Peyer's patch (tissue), 4 donors: ENCODE data around the gene CHST9. TPM values are rescaled to one million over a fixed set of nuclear protein-coding genes. Genes with fewer than 3 reads are reported as not detected.

Source experiments
- DNase-seq, 3 donors: peaks; one replicate each; pipeline ENCODE4 v3.0.0-alpha.2; 2017 to 2019
- H3K27ac ChIP-seq, 4 donors: fragments of 200-600 bp; sonication (generic); one replicate each; pipeline ENCODE4 v1.5.1; 2016 to 2019
- H3K27me3 ChIP-seq, 2 donors: fragments of 200-600 bp; sonication (generic); one replicate each; pipeline ENCODE4 v1.5.1; 2019
- H3K36me3 ChIP-seq, 3 donors: fragments of 200-600 bp; sonication (generic); one replicate each; pipeline ENCODE4 v1.5.1; 2016 to 2019
- H3K4me1 ChIP-seq, 4 donors: fragments of 200-600 bp; sonication (generic); one replicate each; pipeline ENCODE4 v1.5.1; 2016 to 2019
- H3K4me3 ChIP-seq, 4 donors: fragments of 200-600 bp; sonication (generic); 1 replicate in 3 of 4; 2 replicates in 1 of 4; pipeline ENCODE4 v1.5.1; 2016 to 2019; ENCODE audit warnings: mild to moderate bottlenecking in 1 of 4
- H3K9me3 ChIP-seq, 4 donors: fragments of 200-600 bp; sonication (generic); one replicate each; pipeline ENCODE4 v1.5.1; 2016 to 2019; ENCODE audit warnings: mild to moderate bottlenecking in 1 of 4
- POLR2A ChIP-seq, 2 donors: fragments of 450-650 bp; IDR thresholded peaks; one replicate each; pipeline ENCODE4 v1.5.1; 2017; ENCODE audit warnings: antibody characterized with exemption in 2 of 2, mild to moderate bottlenecking in 2 of 2, moderate library complexity in 2 of 2
- total RNA-seq, 4 donors: library from RNA; depleted of rRNA; stranded (reverse); fragments of >200 nt; gene quantifications; one replicate each; pipeline ENCODE4 v1.1.0, GENCODE V29; 2016
- TF ChIP-seq, protein P1 (sequence below), 6 experiments: fragments of 450-650 bp in 4 of 6; fragments of 200-600 bp in 2 of 6; sonication (generic) in 1 of 6; IDR thresholded peaks; one replicate each; pipeline ENCODE4 v1.5.1; 2017 to 2019; ENCODE audit warnings: antibody characterized with exemption in 6 of 6, mild to moderate bottlenecking in 3 of 6, moderate library complexity in 1 of 6

The CHST9 gene
- total RNA-seq, 4 donors from 2014 or later: 0.27 to 0.95 TPM; not detected in 2

- TF ChIP-seq, protein P1, sequence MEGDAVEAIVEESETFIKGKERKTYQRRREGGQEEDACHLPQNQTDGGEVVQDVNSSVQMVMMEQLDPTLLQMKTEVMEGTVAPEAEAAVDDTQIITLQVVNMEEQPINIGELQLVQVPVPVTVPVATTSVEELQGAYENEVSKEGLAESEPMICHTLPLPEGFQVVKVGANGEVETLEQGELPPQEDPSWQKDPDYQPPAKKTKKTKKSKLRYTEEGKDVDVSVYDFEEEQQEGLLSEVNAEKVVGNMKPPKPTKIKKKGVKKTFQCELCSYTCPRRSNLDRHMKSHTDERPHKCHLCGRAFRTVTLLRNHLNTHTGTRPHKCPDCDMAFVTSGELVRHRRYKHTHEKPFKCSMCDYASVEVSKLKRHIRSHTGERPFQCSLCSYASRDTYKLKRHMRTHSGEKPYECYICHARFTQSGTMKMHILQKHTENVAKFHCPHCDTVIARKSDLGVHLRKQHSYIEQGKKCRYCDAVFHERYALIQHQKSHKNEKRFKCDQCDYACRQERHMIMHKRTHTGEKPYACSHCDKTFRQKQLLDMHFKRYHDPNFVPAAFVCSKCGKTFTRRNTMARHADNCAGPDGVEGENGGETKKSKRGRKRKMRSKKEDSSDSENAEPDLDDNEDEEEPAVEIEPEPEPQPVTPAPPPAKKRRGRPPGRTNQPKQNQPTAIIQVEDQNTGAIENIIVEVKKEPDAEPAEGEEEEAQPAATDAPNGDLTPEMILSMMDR (IDR thresholded peaks at IDR 0.05): no peak
- no peak for TF ChIP-seq POLR2A (IDR thresholded peaks at IDR 0.05)
- Histone ChIP-seq H3K27ac (peak overlapping the region in 1 of 4 donors; percentile 51), H3K27me3 (no peaks in the 10 kb centered on the region), H3K4me1 (no peaks in the 10 kb centered on the region), H3K4me3 (no peak overlapping the region), H3K9me3 (no peaks in the 10 kb centered on the region), H3K36me3 (no peaks in the 10 kb centered on the region)
- DNase-seq: no peak
Observed at GRCh38 chr18:27057519-27058234, 127.4 kb downstream of the CHST9 start.

- TF ChIP-seq POLR2A (IDR thresholded peaks at IDR 0.05): no peak
- TF ChIP-seq, protein P1 (IDR thresholded peaks at IDR 0.05): no peak
- Histone ChIP-seq H3K9me3 (no peaks in the 10 kb centered on the region), H3K4me3 (no peak overlapping the region), H3K27me3 (no peaks in the 10 kb centered on the region), H3K36me3 (no peaks in the 10 kb centered on the region), H3K4me1 (no peaks in the 10 kb centered on the region), H3K27ac (no peak overlapping the region)
- no peak for DNase-seq
Observed at GRCh38 chr18:27054926-27055325, 130.2 kb downstream of the CHST9 start.

- TF ChIP-seq, protein P1 (IDR thresholded peaks at IDR 0.05): no peak
- TF ChIP-seq POLR2A (IDR thresholded peaks at IDR 0.05): no peak
- H3K4me3 ChIP-seq: no peak overlapping the region
- no peak overlapping the region for H3K27ac ChIP-seq
- H3K27me3 ChIP-seq: no peaks in the 10 kb centered on the region
- no peaks in the 10 kb centered on the region for H3K36me3 ChIP-seq
- H3K9me3 ChIP-seq: no peaks in the 10 kb centered on the region
- H3K4me1 ChIP-seq: no peaks in the 10 kb centered on the region
- no peak for DNase-seq
Observed at GRCh38 chr18:27049969-27050368, 135.1 kb downstream of the CHST9 start.

GRCh38 chr18:27045342-27045741 lies 139.8 kb downstream of the CHST9 start:
- Histone ChIP-seq H3K4me3 (no peak overlapping the region), H3K27ac (no peak overlapping the region), H3K27me3 (no peaks in the 10 kb centered on the region), H3K9me3 (no peaks in the 10 kb centered on the region), H3K4me1 (no peaks in the 10 kb centered on the region), H3K36me3 (no peaks in the 10 kb centered on the region)
- DNase-seq: no peak
- no peak for TF ChIP-seq POLR2A (IDR thresholded peaks at IDR 0.05)
- TF ChIP-seq, protein P1 (IDR thresholded peaks at IDR 0.05): no peak

GRCh38 chr18:27042177-27042576 lies 142.9 kb downstream of the CHST9 start:
- no peak for DNase-seq
- no peaks in the 10 kb centered on the region for H3K4me1 ChIP-seq
- H3K9me3 ChIP-seq: no peaks in the 10 kb centered on the region
- H3K27me3 ChIP-seq: no peaks in the 10 kb centered on the region
- no peak overlapping the region for H3K27ac ChIP-seq
- H3K4me3 ChIP-seq: no peak overlapping the region
- no peaks in the 10 kb centered on the region for H3K36me3 ChIP-seq
- TF ChIP-seq, protein P1 (IDR thresholded peaks at IDR 0.05): no peak
- no peak for TF ChIP-seq POLR2A (IDR thresholded peaks at IDR 0.05)
